HepG2 (cell line): ENCODE measurements around the gene CHST10. TPM values are rescaled to one million over a fixed set of nuclear protein-coding genes. Genes with fewer than 3 reads are reported as not detected.

ENCODE experiments used
- ATAC-seq: fragments of 200-7000 bp; cut with Tn5 transposase; 3 replicates; pipeline ENCODE4 v1.9.1; 2020; ENCODE audit warnings: mild to moderate bottlenecking, moderate library complexity
- BruUV-seq: library from RNA; stranded (reverse); fragments of 400-500 nt; replicated peaks from 2 replicates; lab custom pipeline; 2021; lab: Mats Ljungman, UMichigan
- CTCF ChIA-PET: fragments of 300-600 bp; formaldehyde crosslinking; extraction: SDS; loops from one replicate; lab custom pipeline; 2021; ENCODE audit warnings: low total read pairs, inconsistent platforms, low intra/inter-chr PET ratio; lab: Yijun Ruan, JAX
- POLR2A ChIA-PET: fragments of 350-600 bp; sonication (Branson Sonifier 250); formaldehyde crosslinking; loops from one replicate; lab custom pipeline; 2020; ENCODE audit warnings: antibody characterized with exemption, inconsistent platforms; lab: Yijun Ruan, JAX
- DNase-seq: peaks from one replicate; pipeline ENCODE4 v3.0.0-alpha.2; 2015; ENCODE audit warnings: low spot score
- FAIRE-seq: peaks from 3 replicates; lab custom pipeline; 2011; peaks lifted over from hg19 to GRCh38; lab: Jason Lieb, UNC
- H2AFZ ChIP-seq: one replicate; pipeline ENCODE4 v1.6.1; 2011; ENCODE audit warnings: low read length, inconsistent platforms
- H3K27ac ChIP-seq: fragments of 300-600 bp; 3 replicates; pipeline ENCODE4 v1.8.0; 2011; ENCODE audit warnings: mixed run types, mild to moderate bottlenecking, mixed read lengths, low read length, inconsistent platforms; ENCODE audit not compliant: insufficient read depth; ENCODE audit errors: extremely low read length
- H3K27me3 ChIP-seq, 2 experiments: fragments of 200-600 bp in 1 of 2; 2 replicates in 1 of 2; 3 replicates in 1 of 2; pipeline versions ENCODE4 v1.6.0 to v1.8.0; 2011; ENCODE audit warnings: low read length in 2 of 2, mild to moderate bottlenecking in 2 of 2, moderate library complexity in 2 of 2, inconsistent platforms in 1 of 2; ENCODE audit not compliant: insufficient read depth in 2 of 2, control insufficient read depth in 1 of 2
- H3K36me3 ChIP-seq, 2 experiments: fragments of 200-600 bp in 1 of 2; replicated peaks in 1 of 2; 2 replicates in 1 of 2; 3 replicates in 1 of 2; pipeline versions ENCODE4 v1.5.1 to v1.8.0; 2011; ENCODE audit warnings: low read length in 2 of 2, inconsistent platforms in 1 of 2; ENCODE audit not compliant: insufficient read depth in 2 of 2, control insufficient read depth in 1 of 2
- H3K4me1 ChIP-seq: 2 replicates; pipeline ENCODE4 v1.5.1; 2012; ENCODE audit warnings: low read length, inconsistent platforms; ENCODE audit not compliant: insufficient read depth
- H3K4me2 ChIP-seq: 2 replicates; pipeline ENCODE4 v1.6.0; 2011; ENCODE audit warnings: low read depth, low read length, inconsistent platforms
- H3K4me3 ChIP-seq, 3 experiments: fragments of 200-600 bp in 1 of 3; sonication (generic), shearing (Covaris generic) in 1 of 3; replicated peaks in 1 of 3; 2 replicates each; pipeline ENCODE4 v1.5.1; 2011 to 2016; ENCODE audit warnings: low read length in 3 of 3, inconsistent platforms in 2 of 3, low read depth in 2 of 3, mild to moderate bottlenecking in 2 of 3, control low read depth in 1 of 3, mixed read lengths in 1 of 3; ENCODE audit not compliant: insufficient read depth in 1 of 3
- H3K79me2 ChIP-seq: one replicate; pipeline ENCODE4 v1.6.1; 2011; ENCODE audit warnings: low read length, inconsistent platforms; ENCODE audit not compliant: insufficient read depth
- H3K9ac ChIP-seq: 2 replicates; pipeline ENCODE4 v1.6.0; 2011; ENCODE audit warnings: mild to moderate bottlenecking, low read depth, low read length, inconsistent platforms; ENCODE audit not compliant: insufficient read depth
- H3K9me3 ChIP-seq: 2 replicates; pipeline ENCODE4 v1.5.1; 2012; ENCODE audit warnings: mild to moderate bottlenecking, low read length
- H4K20me1 ChIP-seq: 2 replicates; pipeline ENCODE4 v1.6.0; 2011; ENCODE audit warnings: inconsistent platforms, mild to moderate bottlenecking, low read length, moderate library complexity; ENCODE audit not compliant: insufficient read depth
- ARID5B ChIP-seq: IDR thresholded peaks from 2 replicates; pipeline ENCODE4 v1.4.0; 2020; ENCODE audit warnings: mild to moderate bottlenecking, missing genetic modification reagents
- ARNT ChIP-seq: fragments of 450-650 bp; IDR thresholded peaks from 2 replicates; pipeline ENCODE4 v1.6.1; 2017
- HCFC1 ChIP-seq: fragments of 150-350 bp; IDR thresholded peaks from 2 replicates; pipeline ENCODE4 v1.6.1; 2014; ENCODE audit warnings: low read depth, low read length
- HNRNPK ChIP-seq: fragments of 200-400 bp; formaldehyde crosslinking; IDR thresholded peaks from 2 replicates; pipeline ENCODE4 v1.6.1; 2018; ENCODE audit warnings: low read length, low read depth, moderate library complexity, mild to moderate bottlenecking; ENCODE audit not compliant: poor library complexity, severe bottlenecking
- IKZF1 ChIP-seq: fragments of 450-650 bp; IDR thresholded peaks from 2 replicates; pipeline ENCODE4 v1.7.1; 2016
- IRF2 ChIP-seq: IDR thresholded peaks from 2 replicates; pipeline ENCODE4 v1.6.1; 2018; ENCODE audit warnings: missing genetic modification reagents, missing compliant biosample characterization
- NCOA5 ChIP-seq: sonication (generic); formaldehyde crosslinking; IDR thresholded peaks from 2 replicates; pipeline ENCODE4 v1.4.0; 2020; ENCODE audit warnings: missing genetic modification reagents
- RORA ChIP-seq: sonication (generic); formaldehyde crosslinking; IDR thresholded peaks from 2 replicates; pipeline ENCODE4 v1.5.0; 2020; ENCODE audit warnings: mild to moderate bottlenecking, missing genetic modification reagents, moderate library complexity
- RXRA ChIP-seq: sonication (generic); formaldehyde crosslinking; IDR thresholded peaks from 2 replicates; pipeline ENCODE4 v1.5.1; 2020; ENCODE audit warnings: missing genetic modification reagents
- TP53 ChIP-seq: sonication (generic); formaldehyde crosslinking; conservative IDR thresholded peaks from 2 replicates; pipeline ENCODE4 v1.4.0; 2020; ENCODE audit warnings: missing genetic modification reagents
- ZKSCAN8 ChIP-seq: IDR thresholded peaks from 2 replicates; pipeline ENCODE4 v1.6.1; 2016; ENCODE audit warnings: borderline replicate concordance, missing genetic modification reagents, missing compliant biosample characterization
- ZNF160 ChIP-seq: sonication (generic); formaldehyde crosslinking; IDR thresholded peaks from 2 replicates; pipeline ENCODE4 v1.8.0; 2022; ENCODE audit warnings: mild to moderate bottlenecking, inconsistent platforms, missing genetic modification reagents
- ZNF367 ChIP-seq: sonication (generic); formaldehyde crosslinking; IDR thresholded peaks from 2 replicates; pipeline ENCODE4 v1.4.0; 2020; ENCODE audit warnings: missing genetic modification reagents, borderline replicate concordance
- WGBS: methylation state at CpG from one replicate; pipeline ENCODE4 v1.1.6; 2017; ENCODE audit warnings: low lambda C conversion rate; 5-methylcytosine and 5-hydroxymethylcytosine counted together
- in situ Hi-C: cut with HindIII; loops from 2 replicates; pipeline ENCODE4 v1.10.0; 2017; ENCODE audit warnings: low pct_unique_long_range_greater_than_20kb; ENCODE audit not compliant: extremely low pct_ligation_motif_present
- intact Hi-C: fragments of 100-400 bp; cut with micrococcal nuclease; formaldehyde crosslinking; loops from one replicate; pipeline ENCODE4 v1.10.0; 2022; ENCODE audit not compliant: unreplicated experiment
- polyA plus RNA-seq, 8 experiments: library from polyadenylated mRNA; depleted of rRNA in 3 of 8; stranded (reverse) in 7 of 8; unstranded in 1 of 8; fragments of >200 nt; fragmentation: Illumina TruSeq in 4 of 8; extraction: Trizol in 4 of 8; gene quantifications; 2 replicates each; pipeline versions ENCODE4 v1.2.1 to v1.2.3, GENCODE V29; 2011 to 2016; ENCODE audit warnings: low read depth in 4 of 8, missing spikeins in 1 of 8, mixed read lengths in 1 of 8; ENCODE audit not compliant: insufficient read depth in 1 of 8
- total RNA-seq, 5 experiments: library from RNA; depleted of rRNA; stranded (reverse); fragments of >200 nt; fragmentation: Illumina TruSeq; extraction: Trizol; gene quantifications; 2 replicates each; pipeline ENCODE4 v1.2.3, GENCODE V29; 2016; ENCODE audit warnings: low read depth in 1 of 5

The CHST10 gene
- total and polyA plus RNA-seq, 2 of the 13 experiments (the other 11 are each of a cell fraction or from before 2014, with no cell fraction given): 10.5 to 14.2 TPM

- ChIA-PET POLR2A (no interaction called here), CTCF (no interaction called here)
- no peak overlapping the region for H3K4me3 ChIP-seq
- WGBS: 36% methylated on average over 1 of the region's 1 CpG
- H4K20me1 ChIP-seq: no peaks in the 10 kb centered on the region
- no peak overlapping the region for H3K27ac ChIP-seq
- ATAC-seq (no peak), DNase-seq (no peak), FAIRE-seq (no peak)
- no peak overlapping the region for H3K9ac ChIP-seq
- in situ Hi-C loops (no loop called here), intact Hi-C loops (no loop called here)
- H3K79me2 ChIP-seq: no peaks in the 10 kb centered on the region
- BruUV-seq: no TSS peak
- peaks cover 0 to 5% of the 10 kb centered on the region in 2 experiments; a peak in 1 of 5 replicates for H3K27me3 ChIP-seq
- no peak overlapping the region for H2AFZ ChIP-seq
- TF ChIP-seq RORA (no peak), HNRNPK (no peak), ARNT (no peak), ZNF367 (no peak), HCFC1 (no peak), ARID5B (CRISPR knock-in tag) (no peak), RXRA (CRISPR knock-in tag) (no peak), IRF2 (CRISPR knock-in tag) (no peak), ZNF160 (CRISPR knock-in tag) (no peak), NCOA5 (CRISPR knock-in tag) (no peak), ZKSCAN8 (no peak), TP53 (CRISPR knock-in tag) (no peak), IKZF1 (no peak)
- no peak overlapping the region for H3K4me2 ChIP-seq
- no peaks in the 10 kb centered on the region for H3K36me3 ChIP-seq
- H3K4me1 ChIP-seq: peaks cover 2% of the 10 kb centered on the region
- no peaks in the 10 kb centered on the region for H3K9me3 ChIP-seq
These were observed 6.2 kb upstream of the CHST10 start for GRCh38 chr2:100423631-100424030.
